HG02571 (cell line): ENCODE measurements around the gene NUDCD3.

Experiments used
- ATAC-seq: cut with Tn5 transposase; IDR thresholded peaks from one replicate; pipeline ENCODE4 v1.9.1; 2021; ENCODE audit warnings: mild to moderate bottlenecking, moderate library complexity; ENCODE audit not compliant: unreplicated experiment

NUDCD3 gene

DNA sequence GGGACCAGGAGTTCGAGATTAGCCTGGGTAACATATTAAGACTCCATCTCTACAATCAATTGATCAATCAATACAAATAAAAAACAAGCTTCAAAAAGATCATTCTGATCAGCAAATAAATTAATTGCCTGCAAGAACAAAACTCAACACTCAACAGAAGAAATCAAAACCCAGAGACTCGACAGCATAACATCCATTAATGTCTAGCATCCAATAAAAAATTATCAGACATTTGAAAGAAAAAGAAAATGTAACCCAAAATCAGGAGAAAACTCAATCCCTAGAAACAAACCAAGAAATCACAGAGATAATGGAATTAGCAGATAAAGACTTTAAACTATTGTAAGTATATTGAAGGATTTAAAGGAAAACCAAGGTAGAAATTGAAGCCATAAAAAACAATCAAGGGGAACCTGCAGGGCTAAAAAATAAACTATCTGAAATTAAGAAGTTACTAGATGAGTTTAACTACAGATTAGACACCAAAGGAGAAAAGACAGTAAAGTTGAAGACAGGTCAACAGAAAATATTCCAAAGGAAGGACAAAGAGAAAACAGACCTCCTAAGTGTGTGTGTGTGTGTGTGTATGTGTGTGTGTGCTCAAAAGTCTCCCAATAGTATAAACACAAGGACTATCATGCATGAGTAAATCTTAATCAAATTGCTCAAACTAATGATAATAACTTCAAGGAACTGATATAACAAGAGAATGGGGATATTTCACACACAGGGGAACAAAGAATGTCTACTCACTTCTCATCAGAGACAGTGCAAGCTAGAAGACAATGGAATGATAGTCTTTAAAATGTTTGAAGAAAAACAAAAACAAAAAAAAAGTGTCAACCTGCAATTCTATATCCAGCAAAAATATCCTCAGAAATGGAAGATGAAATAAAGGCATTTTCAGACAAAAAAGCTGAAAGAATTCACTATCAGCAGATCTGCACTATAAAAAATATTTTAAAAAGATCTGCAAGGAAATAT, 7.7 kb downstream of the NUDCD3 start:
- no peak for ATAC-seq

DNA sequence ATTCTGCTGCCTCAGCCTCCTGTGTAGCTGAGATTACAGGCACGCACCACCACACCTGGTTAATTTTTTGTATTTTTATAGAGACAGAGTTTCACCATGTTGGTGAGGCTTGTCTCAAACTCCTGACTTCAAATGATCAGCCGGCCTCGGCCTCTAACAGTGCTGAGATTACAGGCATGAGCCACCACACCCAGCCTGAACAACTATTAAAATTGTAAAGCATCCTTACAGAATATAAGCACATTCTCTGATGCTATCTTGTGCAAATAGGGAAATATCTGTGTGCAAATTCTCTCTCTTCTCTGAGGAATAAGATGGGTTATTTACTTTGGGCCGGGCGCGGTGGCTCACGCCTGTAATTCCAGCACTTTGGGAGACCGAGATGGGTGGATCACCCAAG, 12.5 kb downstream of the NUDCD3 start:
- no peak for ATAC-seq

DNA sequence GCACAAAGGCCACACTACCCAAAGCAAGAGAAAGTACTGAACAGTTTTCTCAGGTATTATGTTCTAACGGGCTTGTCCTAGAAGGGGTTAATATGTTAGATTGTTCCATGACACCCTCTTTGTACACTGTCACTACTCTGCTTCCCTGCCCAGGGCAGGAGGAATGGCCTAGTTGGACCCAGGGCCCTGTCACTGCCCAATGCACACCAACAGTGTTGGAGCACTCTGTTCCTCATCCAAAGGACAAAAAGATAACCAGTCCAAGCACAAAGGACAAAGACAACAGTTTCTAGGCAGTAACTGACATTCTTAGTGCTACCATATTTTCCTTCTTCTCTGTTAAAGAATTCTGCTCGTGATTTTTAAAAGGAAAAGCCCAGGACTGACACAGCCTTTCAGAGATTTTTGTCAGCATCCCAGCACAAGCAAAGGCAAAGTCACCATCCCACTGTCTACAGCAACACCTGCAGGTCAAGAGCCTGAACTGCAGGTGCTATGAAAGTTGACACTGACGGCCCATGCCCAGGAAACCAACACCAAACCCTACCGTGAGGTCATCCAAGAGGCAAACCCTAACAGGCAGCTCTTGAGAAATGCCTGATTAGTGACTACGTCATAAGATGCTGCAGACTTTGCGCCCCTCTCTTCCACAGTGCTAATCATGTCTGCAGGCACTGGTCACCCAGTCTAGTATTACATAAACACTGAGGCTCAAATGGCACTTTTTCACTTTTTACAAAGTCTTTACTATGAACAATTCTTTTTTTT, 13.2 kb downstream of the NUDCD3 start:
- ATAC-seq, result peak; percentile 74

DNA sequence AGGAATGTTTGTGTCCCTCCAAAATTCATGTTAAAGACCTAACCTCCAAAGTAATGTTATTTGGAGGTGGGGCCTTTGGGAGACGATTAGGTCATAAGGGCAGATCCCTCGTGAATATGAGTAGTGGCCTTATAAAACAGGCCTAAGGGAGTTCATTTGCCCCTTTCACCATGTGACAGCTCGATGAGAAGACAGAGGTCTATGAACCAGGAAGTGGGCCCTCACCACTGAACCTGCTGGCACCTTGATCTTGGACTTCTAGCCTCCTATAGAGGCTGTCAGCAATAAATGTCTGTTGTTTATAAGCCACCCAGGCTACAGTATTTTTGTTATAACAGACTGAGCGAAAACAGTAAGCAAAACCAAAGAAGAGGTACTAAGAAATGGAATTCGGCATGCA, 14.1 kb downstream of the NUDCD3 start:
- ATAC-seq, result no peak

DNA sequence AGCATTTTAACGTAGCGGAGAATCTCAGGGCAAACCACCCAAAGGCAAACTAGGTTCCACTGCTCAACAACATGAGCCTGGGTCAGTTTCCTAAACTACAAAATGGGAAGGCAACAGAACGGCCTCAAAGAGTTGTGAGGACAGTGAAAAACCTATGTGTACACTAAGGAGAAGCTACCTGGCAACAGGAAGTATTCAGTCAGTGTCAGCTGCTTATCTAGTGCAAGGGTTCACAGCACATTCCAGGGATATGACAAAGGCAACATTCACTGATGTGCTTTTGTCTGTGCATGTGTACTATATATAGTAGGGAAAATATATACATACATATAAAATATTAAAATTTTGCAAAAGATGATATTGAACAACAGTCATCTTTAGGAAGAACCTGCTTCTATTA, 17.2 kb downstream of the NUDCD3 start:
- no peak for ATAC-seq

DNA sequence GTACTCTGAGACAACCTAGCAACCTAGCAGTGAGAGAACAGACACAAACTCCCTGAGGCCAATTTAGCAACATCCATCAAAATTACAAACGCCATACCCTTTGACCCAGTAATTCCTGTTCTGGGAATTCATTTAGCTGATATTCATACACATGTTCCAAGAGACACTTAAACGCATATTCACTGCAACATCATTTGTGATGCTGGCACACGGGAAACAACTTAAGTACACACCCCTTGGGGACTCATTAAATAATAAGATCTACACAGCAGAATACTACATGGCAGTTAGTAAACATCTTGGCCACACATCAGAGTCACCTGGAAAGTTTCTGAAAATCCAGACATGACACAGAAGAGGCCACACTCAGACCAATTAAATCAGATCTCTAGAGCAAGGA, 17.6 kb downstream of the NUDCD3 start:
- ATAC-seq, result no peak

DNA sequence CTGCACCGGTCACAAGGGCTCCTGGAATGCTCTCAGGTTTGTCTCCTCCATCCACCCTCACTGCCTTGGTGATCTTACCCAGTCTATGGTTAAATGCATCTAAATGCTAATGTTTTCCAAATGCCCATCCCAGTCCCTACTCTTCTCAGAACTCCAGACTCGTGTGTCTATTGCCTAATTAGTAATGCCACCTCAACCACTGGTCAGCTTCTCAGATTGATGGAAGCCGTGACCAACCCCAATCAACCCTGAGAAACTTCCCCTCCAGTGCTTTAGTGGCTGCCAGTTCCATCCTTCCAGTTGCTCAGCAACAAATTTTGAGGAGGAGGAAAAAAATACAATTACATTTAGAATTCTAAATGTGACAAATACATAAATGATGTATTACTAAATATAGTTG, 18.6 kb downstream of the NUDCD3 start:
- no peak for ATAC-seq

DNA sequence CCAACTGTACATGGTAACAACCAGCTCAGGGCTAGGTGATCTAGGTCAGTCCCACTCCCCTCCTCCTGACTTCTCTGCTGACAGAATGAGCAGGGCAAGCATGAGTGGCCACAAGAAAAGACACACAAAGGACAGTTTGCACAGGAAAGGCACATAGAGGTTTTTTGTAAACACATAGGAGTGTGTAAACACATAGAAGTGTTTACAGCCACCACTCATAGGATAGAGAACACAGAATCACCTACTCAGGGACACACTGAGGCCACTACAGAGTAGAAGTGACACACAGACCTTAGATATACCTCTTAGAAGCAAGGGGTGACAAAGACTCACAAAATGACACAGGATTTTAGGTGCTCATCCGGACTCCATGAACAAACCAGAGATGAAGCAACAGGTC, 19.0 kb downstream of the NUDCD3 start:
- no peak for ATAC-seq

DNA sequence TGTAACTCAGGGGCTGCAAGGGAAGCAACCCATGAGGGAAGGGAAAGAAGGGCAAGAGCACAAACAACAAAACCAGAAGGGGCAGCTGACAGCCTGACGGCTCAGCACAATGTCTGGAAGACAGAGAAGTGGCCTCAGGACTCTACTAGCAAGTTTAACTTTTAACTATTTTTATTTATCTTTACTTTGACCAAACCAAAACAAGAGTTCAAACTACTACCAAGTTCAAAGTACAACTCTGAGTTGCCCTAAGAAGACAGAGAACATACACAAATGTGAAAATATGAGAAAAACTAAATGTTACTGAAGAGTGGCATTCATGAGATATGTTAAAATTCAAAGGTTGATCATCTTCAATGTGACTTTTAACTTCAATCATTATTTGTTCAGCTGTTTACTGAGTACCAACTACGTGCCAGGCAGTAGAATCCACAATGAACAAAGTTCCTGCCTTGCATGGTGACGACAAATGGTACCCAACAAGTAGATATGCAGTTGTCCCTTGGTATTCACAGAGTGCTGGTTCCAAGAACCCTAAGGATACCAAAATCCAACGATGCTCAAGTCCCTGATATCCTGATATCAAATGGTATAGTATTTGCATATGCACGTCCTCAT, 19.7 kb downstream of the NUDCD3 start:
- no peak for ATAC-seq

DNA sequence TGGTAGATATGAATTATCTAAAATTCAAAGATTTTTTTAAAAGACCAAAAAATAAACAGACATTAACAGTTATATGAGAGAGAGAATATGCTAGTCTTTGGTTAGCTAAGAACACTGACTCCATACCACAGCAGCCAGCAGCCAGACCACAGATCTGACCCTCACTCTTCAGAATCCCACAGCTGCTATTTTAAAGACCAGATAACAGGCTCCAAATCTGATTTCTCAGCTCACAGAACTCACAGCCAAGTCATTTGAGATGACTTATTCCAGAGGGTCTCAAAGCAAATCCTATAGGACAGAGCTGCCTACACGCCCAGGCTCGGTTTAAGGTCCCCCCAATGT, 20.4 kb downstream of the NUDCD3 start:
- ATAC-seq, result no peak

DNA sequence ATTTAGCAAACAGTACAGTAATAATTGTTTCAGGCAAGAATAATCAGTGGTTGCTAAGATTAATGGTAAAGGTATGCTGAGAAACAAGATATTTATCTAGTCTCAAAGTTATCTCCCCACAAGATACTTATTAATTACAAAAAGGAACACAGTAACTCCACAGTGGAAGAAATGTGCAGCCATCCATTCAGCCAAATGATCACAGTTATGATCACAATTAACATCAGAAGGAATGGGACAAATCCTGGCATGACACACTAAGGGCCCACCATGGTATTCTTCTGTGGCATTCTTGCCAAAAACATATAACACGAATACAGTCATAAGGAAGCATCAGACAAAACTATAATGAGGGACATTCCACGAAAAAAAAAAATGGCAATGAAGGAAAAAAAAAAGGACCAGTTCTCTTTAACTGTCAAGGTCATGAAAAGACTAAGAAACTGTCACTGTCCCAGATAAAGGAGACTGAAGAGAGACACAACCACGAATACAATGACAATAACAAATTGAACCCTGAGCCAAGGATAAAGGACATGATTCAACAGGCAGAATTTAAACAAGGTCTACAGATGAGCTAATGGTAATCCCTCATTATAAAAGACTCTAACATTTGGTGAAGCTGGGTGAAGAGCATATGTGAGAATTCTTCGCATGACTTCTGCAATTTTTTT, 20.9 kb downstream of the NUDCD3 start:
- ATAC-seq, result no peak

DNA sequence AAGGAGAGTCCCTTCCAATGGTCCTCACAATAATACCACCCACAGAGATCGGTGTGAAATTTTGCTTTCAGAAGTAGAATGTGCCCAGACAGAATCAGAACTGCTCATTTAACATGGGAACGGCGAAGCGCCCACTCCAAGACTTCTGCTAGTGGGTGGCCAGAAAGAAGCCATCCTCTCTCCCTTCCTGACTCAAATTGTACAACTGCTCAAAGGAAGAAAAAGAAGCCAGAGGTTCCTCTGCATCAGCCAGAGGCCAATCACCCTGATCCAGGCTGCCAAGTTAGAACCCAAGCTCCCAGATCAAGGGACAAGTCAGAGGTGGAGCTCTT, 23.3 kb downstream of the NUDCD3 start:
- no peak for ATAC-seq

DNA sequence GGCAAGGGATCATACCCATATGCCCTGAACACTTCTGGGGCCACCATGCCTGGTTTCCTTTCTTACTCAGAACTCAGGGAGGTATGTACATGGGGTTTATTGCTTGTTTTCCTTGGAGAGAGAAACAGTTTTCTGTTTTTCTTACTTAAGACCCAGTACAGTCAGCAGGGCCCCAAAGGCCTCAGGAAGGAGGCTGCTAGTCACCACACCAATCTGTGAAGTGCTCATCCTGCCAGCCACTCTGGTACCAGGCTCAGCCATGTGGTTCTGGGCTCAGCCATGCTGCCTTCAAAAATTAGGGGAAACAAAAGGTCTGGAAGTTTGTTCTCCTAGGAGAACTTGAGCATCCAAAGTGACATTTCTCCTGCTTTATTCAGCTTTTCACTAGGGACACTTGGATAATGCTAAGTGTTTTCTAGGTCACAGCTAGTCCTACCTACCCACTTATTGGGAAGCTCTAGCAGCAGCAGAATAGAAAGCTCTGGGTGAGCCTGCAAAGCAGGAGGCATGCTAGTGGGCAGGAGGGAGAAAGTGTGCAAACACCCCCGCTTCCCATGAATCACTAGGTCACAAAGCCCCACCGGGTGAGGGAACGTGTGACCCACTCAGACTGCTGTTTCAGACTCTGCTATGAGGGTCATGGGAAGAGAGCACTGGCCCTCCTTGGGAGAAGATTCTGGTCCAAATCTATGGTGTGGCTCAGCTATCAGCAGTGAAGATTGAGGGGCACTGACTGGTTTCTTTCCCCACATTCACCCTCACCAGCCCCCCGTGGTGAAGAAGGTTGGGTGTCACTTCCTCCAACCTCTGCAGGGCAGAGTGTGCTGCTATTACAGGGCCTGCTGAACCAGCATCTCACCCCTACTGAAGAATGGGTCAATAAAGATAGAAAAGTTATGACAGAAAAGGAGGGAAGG, 23.9 kb downstream of the NUDCD3 start:
- ATAC-seq, result no peak

DNA sequence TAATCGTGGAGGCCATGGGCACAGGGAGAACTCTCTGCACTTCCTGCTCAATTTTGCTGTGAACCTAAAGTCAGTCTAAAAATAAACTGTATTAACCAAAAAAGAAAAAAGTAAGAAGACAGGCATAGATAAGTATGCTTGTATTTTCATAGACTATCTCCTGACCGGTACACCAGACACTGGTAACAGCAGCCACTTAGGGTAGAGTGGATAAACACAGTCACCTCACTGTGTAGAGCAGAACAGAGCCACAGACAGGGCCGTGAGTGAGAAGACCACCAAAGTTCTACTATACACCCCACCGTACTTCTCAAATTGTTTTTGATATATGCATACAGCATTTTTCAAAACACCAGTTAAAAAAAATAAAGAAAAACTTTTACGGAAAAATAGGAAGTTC, 25.0 kb downstream of the NUDCD3 start:
- ATAC-seq, result no peak

DNA sequence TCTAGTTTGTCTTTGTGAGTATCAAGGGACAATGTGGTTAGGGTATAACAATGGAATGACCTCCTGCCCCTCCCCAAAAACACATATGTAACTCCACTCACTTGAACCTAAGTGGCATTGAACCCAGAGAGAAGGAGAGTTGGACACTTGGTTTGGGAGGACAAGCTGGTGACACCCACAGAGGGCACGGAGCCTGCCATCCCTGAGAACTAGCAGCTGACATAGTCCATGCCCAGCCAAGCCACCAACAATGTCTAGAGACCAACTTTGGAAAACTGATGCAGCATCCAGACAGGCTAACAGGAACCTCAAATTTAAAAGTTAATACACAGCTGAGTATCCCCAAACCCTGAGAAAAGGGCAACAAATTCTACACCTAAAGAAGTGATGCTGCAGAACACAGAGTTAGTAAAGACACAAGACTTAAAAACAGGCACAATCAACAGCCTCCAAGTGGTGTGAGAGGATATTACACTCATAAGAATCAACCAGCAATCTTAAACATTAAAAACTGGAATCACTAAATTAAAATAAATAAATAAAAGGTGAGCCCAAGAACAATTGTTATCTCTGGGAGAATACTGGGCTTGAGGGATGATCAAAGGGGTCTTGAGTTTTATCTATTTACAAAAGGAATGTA, 27.2 kb downstream of the NUDCD3 start:
- no peak for ATAC-seq

DNA sequence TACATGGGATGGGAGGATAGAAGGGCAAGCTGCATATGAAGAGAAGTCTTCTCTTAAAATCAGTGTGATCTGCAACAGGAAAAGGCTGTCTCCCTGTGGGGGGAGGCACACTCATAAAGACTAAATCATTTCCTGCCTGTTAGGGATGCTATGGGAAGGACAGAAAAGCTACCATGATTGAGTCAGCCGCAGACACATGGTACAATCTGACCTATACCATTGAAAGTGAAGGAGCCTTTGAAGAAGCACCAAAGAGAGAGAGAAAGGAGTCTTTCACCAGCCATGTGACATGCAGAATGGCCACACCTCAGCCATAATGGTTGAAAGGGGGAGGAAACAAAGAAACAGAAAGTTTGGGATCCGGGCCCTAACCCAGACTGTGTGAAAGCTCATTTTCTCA, 29.1 kb downstream of the NUDCD3 start:
- no peak for ATAC-seq

DNA sequence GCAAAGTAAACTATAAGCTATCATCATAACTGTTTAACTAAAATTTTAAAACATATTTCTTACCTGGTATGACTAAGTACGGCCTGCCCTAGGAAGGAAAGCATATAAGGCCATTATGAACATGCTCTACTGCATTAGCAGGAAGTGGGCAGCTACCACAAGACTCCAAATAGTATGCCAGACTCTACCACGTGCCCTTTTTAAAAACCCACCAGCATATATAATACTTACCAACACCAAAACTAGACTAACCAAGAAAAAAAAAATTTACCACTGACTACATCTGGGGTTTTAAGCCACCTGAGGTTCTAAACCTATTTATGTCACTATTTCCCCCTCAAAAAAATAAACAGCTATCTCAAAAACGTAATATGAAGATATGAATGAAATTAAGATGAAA, 30.1 kb downstream of the NUDCD3 start:
- ATAC-seq, result peak; percentile 87

DNA sequence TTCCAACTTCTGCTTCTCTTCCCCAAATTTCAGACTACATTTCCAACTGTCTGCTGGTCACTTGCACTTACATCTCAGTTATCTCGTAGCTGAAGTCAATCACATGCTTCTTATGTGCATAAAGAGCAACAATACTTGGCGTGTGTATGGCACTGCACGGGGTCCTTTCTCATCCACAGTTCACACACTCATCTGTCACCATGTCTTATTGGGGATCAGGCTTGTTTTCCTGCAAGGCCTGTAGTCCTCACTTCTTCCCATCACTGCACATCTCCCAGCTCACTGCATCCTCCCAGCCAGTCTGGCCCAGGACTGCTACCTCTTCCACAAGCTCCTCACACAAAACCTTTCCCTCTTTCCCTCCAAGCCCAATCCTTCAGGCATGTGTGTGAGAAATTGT, 35.3 kb downstream of the NUDCD3 start:
- ATAC-seq, result no peak

DNA sequence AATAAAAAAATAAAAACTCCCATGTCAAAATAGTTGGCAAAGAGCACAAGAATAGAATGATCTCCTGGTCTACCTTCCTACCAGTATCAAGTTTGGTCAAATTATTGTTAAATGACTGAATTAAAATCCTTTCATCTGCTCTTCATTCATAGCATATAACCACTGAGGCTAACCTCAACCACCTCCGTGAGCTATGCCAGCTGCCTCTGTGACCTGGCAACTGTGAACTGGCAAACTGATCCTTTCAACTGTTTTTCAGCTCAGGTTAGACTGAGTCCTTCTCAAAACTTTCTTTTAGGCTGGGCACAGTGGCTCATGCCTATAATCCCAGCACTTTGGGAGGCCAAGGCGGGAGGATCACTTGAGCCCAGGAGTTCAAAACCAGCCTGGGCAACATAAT, 36.1 kb downstream of the NUDCD3 start:
- ATAC-seq, result no peak

DNA sequence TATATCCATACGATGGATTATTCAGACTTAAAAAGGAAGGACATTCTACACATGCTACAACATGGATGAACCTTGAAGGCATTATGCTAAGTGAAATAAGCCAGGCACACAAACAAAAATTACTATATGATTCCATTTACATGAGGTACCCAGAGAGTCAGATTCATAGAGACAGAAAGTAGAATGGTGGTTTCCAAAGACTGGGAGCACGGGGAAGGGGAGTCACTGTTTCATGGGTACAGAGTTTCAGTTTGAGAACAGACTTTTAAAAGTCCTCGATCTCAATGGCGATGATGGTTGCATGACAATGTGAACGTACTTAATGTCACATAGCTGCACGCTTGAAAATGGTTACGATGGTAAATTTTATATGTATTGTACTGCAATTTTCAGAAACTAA, 39.3 kb downstream of the NUDCD3 start:
- no peak for ATAC-seq
